SU-DHL-6 (cell line): ENCODE measurements around the gene PRPF38A.

Experiments used
- H2AFZ ChIP-seq: fragments of 200-600 bp; sonication (generic); 2 replicates; pipeline ENCODE4 v1.6.1; 2014; ENCODE audit warnings: low read depth, mild to moderate bottlenecking, moderate library complexity, mixed read lengths, antibody characterized with exemption, low read length; ENCODE audit not compliant: severe bottlenecking
- H3F3A ChIP-seq: fragments of 200-600 bp; shearing (Covaris generic); 2 replicates; pipeline ENCODE4 v1.6.0; 2016; ENCODE audit warnings: antibody characterized with exemption, mild to moderate bottlenecking; ENCODE audit not compliant: insufficient read depth
- H3K27ac ChIP-seq: fragments of 200-600 bp; sonication (generic); 2 replicates; pipeline ENCODE4 v1.5.1; 2016; ENCODE audit warnings: low read depth, mild to moderate bottlenecking, low read length, moderate library complexity, mixed read lengths
- H3K27me3 ChIP-seq: fragments of 200-600 bp; sonication (generic), shearing (Covaris generic); 2 replicates; pipeline ENCODE4 v1.6.0; 2014; ENCODE audit warnings: mild to moderate bottlenecking, low read length
- H3K36me3 ChIP-seq: fragments of 200-600 bp; sonication (generic); 2 replicates; pipeline ENCODE4 v1.6.1; 2014; ENCODE audit warnings: mild to moderate bottlenecking, low read length, mixed read lengths
- H3K4me2 ChIP-seq: fragments of 300-600, 200-600 bp; shearing (Covaris generic), sonication (generic); 2 replicates; pipeline ENCODE4 v1.6.0; 2014; ENCODE audit warnings: low read length, low read depth, mild to moderate bottlenecking; ENCODE audit not compliant: poor library complexity, severe bottlenecking
- H3K4me3 ChIP-seq: fragments of 200-600 bp; sonication (generic); 2 replicates; pipeline ENCODE4 v1.5.1; 2014; ENCODE audit warnings: antibody characterized with exemption, low read length, mild to moderate bottlenecking, mixed read lengths; ENCODE audit not compliant: insufficient read depth, poor library complexity, severe bottlenecking
- H3K79me2 ChIP-seq: fragments of 200-600 bp; sonication (generic); 2 replicates; pipeline ENCODE4 v1.6.1; 2014; ENCODE audit warnings: mild to moderate bottlenecking, low read length, moderate library complexity; ENCODE audit not compliant: insufficient read depth
- H3K9ac ChIP-seq: fragments of 200-600 bp; sonication (generic); 2 replicates; pipeline ENCODE4 v1.7.0; 2014; ENCODE audit warnings: mild to moderate bottlenecking, low read length
- H3K9me2 ChIP-seq: fragments of 200-600 bp; sonication (generic); replicated peaks from 2 replicates; pipeline ENCODE4 v1.6.1; 2014; ENCODE audit warnings: low read length; ENCODE audit not compliant: insufficient read depth
- H3K9me3 ChIP-seq: fragments of 200-600 bp; sonication (generic); 2 replicates; pipeline ENCODE4 v1.6.1; 2014; ENCODE audit warnings: low read length, mixed read lengths; ENCODE audit not compliant: insufficient read depth
- H4K20me1 ChIP-seq: fragments of 200-600 bp; sonication (generic); 2 replicates; pipeline ENCODE4 v1.6.1; 2014; ENCODE audit warnings: low read depth, mild to moderate bottlenecking, antibody characterized with exemption, low read length, moderate library complexity, mixed read lengths
- EZH2phosphoT487 ChIP-seq: fragments of 200-600 bp; sonication (generic), shearing (Covaris generic); conservative IDR thresholded peaks from 2 replicates; pipeline ENCODE4 v1.6.1; 2018; ENCODE audit warnings: mild to moderate bottlenecking, antibody characterized with exemption, low read length, moderate library complexity, mixed read lengths
- TF ChIP-seq, protein P1 (sequence below): fragments of 200-600 bp; sonication (generic); IDR thresholded peaks from one replicate; pipeline ENCODE4 v1.5.1; 2017; ENCODE audit warnings: antibody characterized with exemption, mild to moderate bottlenecking, low read length, moderate library complexity; ENCODE audit not compliant: insufficient read depth, poor library complexity, severe bottlenecking

Gene PRPF38A

DNA sequence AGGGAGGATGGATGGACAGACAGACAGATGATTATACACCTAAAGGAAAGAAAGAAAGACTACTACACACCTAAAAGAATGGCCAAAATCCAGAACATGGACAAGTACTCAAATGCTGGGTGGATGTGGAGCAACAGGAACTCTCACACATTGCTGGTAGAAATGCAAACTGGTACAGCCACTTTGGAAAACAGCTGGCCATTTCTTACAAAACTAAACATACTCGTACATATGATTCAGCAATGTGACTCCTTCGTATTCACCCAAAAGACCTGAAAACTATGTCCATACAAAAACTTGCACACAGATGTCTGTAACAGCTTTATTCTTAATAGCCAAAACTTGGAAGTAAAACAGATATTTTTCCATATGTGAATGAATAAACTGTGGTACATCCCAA is 51.3 kb downstream of the PRPF38A start:
- H3K4me2 ChIP-seq, result no peak overlapping the region
- H3F3A ChIP-seq, result no peaks in the 10 kb centered on the region
- no peak overlapping the region for H3K27ac ChIP-seq
- H3K9me3 ChIP-seq, result no peaks in the 10 kb centered on the region
- TF ChIP-seq, protein P1, sequence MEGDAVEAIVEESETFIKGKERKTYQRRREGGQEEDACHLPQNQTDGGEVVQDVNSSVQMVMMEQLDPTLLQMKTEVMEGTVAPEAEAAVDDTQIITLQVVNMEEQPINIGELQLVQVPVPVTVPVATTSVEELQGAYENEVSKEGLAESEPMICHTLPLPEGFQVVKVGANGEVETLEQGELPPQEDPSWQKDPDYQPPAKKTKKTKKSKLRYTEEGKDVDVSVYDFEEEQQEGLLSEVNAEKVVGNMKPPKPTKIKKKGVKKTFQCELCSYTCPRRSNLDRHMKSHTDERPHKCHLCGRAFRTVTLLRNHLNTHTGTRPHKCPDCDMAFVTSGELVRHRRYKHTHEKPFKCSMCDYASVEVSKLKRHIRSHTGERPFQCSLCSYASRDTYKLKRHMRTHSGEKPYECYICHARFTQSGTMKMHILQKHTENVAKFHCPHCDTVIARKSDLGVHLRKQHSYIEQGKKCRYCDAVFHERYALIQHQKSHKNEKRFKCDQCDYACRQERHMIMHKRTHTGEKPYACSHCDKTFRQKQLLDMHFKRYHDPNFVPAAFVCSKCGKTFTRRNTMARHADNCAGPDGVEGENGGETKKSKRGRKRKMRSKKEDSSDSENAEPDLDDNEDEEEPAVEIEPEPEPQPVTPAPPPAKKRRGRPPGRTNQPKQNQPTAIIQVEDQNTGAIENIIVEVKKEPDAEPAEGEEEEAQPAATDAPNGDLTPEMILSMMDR, result no peak
- no peak for TF ChIP-seq EZH2phosphoT487
- no peaks in the 10 kb centered on the region for H3K27me3 ChIP-seq
- no peaks in the 10 kb centered on the region for H4K20me1 ChIP-seq
- no peaks in the 10 kb centered on the region for H3K9me2 ChIP-seq
- no peak overlapping the region for H3K9ac ChIP-seq
- H2AFZ ChIP-seq, result no peak overlapping the region
- H3K79me2 ChIP-seq, result no peaks in the 10 kb centered on the region
- H3K36me3 ChIP-seq, result peaks cover 5% of the 10 kb centered on the region
- H3K4me3 ChIP-seq, result no peak overlapping the region

DNA sequence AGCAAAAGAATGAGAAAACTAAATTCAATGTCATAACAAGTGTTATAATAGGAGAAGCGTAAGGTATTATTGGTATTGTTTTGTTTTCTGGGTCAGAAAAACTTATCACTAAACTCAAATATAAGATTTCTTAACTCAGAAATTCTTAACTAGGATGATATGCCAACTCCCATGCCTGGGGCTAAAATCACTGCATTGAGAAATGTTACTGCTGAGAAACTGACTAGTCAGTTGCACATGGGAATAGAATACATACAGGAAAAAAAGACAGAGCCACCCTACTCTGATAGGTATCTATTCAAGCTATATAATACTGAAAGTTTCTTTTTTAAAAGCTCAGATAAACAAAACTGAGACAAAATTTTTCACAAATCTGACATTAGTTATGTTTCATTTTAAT is 56.3 kb downstream of the PRPF38A start:
- H3K9me2 ChIP-seq, result no peaks in the 10 kb centered on the region
- H3K27ac ChIP-seq, result no peak overlapping the region
- no peak overlapping the region for H2AFZ ChIP-seq
- no peak overlapping the region for H3K4me2 ChIP-seq
- H3K36me3 ChIP-seq, result peaks cover 13% of the 10 kb centered on the region
- TF ChIP-seq, protein P1, result no peak
- no peak for TF ChIP-seq EZH2phosphoT487
- H3K9me3 ChIP-seq, result no peaks in the 10 kb centered on the region
- no peak overlapping the region for H3K4me3 ChIP-seq
- no peaks in the 10 kb centered on the region; the same call in 1 of the 2 replicates for H3F3A ChIP-seq
- H3K9ac ChIP-seq, result no peak overlapping the region
- no peaks in the 10 kb centered on the region for H3K27me3 ChIP-seq
- no peaks in the 10 kb centered on the region for H4K20me1 ChIP-seq
- H3K79me2 ChIP-seq, result no peaks in the 10 kb centered on the region

DNA sequence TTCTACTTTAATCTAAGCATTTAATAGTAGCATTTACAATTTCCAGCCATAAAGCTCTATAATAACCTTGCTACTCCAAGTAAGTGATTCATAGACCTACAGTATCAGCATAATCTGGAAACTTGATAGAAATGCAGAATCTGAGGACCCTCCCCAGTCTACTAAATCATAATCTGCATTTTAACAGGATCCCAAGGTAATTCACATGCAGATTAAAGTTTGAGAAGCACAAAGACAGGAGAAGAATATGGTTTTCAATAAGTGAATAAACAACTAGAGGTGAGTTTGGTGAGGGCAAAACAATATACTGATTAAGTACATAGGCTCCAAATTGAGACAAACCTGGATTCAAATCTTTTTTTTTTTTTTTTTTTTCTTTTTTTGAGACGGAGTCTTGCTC is 57.4 kb downstream of the PRPF38A start:
- no peaks in the 10 kb centered on the region for H3K9me3 ChIP-seq
- no peak overlapping the region for H3K9ac ChIP-seq
- no peaks in the 10 kb centered on the region; the same call in 1 of the 2 replicates for H3F3A ChIP-seq
- no peak overlapping the region for H3K4me2 ChIP-seq
- H3K36me3 ChIP-seq, result peaks cover 13% of the 10 kb centered on the region
- H3K9me2 ChIP-seq, result no peaks in the 10 kb centered on the region
- H3K27ac ChIP-seq, result no peak overlapping the region
- no peaks in the 10 kb centered on the region for H3K27me3 ChIP-seq
- TF ChIP-seq, protein P1, result no peak
- TF ChIP-seq EZH2phosphoT487, result no peak
- H4K20me1 ChIP-seq, result no peaks in the 10 kb centered on the region
- H3K79me2 ChIP-seq, result no peaks in the 10 kb centered on the region
- no peak overlapping the region for H3K4me3 ChIP-seq
- no peak overlapping the region for H2AFZ ChIP-seq

DNA sequence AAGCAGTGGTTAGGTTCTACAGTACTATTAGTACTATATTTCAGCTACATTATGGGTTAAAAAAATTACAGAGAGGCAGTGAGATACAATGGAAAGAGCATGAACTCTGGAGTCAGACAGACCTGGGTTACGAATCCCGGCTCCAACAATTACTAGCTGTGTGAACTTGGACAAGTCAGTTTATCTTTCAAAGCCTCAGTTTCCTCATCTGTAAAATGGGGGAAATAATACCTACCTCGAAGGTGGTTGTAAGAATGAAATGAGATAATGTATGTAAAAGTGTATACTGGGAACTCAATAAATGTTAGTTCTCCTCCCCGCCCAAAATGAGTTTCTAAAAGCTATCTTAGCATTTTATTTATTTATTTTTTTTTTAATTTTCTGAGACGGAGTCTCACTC is 59.5 kb downstream of the PRPF38A start:
- no peak for TF ChIP-seq EZH2phosphoT487
- TF ChIP-seq, protein P1, result no peak
- Histone ChIP-seq H3K36me3 (peaks cover 8% of the 10 kb centered on the region; the same call in 1 of the 2 replicates), H3K9me3 (no peaks in the 10 kb centered on the region), H4K20me1 (no peaks in the 10 kb centered on the region), H3K4me3 (no peak overlapping the region), H3F3A (no peaks in the 10 kb centered on the region; the same call in 1 of the 2 replicates), H3K9ac (no peak overlapping the region), H3K9me2 (no peaks in the 10 kb centered on the region), H3K27me3 (no peaks in the 10 kb centered on the region), H2AFZ (no peak overlapping the region), H3K4me2 (no peak overlapping the region), H3K27ac (no peak overlapping the region), H3K79me2 (no peaks in the 10 kb centered on the region)
